ENCODE results near the gene STARD5. TPM values are rescaled to one million over a fixed set of nuclear protein-coding genes. Genes with fewer than 3 reads are reported as not detected.

The STARD5 gene
- total RNA-seq, 1 donor from 2014 or later, result 3.3 TPM

GRCh38 chr15:81295486-81296121, 28.3 kb downstream of the STARD5 start:
- peak overlapping the region; percentile 96 for H3K4me3 Mint-ChIP-seq (ENCODE audit: low read depth)
- no peaks in the 10 kb centered on the region for H3K27me3 Mint-ChIP-seq (ENCODE audit: low read depth)
- peaks cover 87% of the 10 kb centered on the region for H3K4me1 Mint-ChIP-seq (ENCODE audit: low read depth)
- no peak for DNase-seq (ENCODE audit: low spot score)
- H3K36me3 Mint-ChIP-seq (ENCODE audit: low read depth), result peaks cover 36% of the 10 kb centered on the region
- intact Hi-C loops (cut with micrococcal nuclease), result loop anchor here (2.0 to 10.0 kb wide), 2 partner anchors 273 to 491 kb away; no protein-coding TSS in a partner anchor
- no peaks in the 10 kb centered on the region for H3K9me3 Mint-ChIP-seq
- peak overlapping the region; percentile 93 for H3K27ac Mint-ChIP-seq

- Mint-ChIP-seq H3K4me3 (ENCODE audit: low read depth) (peak overlapping the region; percentile 71), H3K4me1 (ENCODE audit: low read depth) (peaks cover 85% of the 10 kb centered on the region), H3K9me3 (no peaks in the 10 kb centered on the region), H3K27ac (peak overlapping the region; percentile 82), H3K27me3 (ENCODE audit: low read depth) (no peaks in the 10 kb centered on the region), H3K36me3 (ENCODE audit: low read depth) (peaks cover 25% of the 10 kb centered on the region)
- intact Hi-C loops (cut with micrococcal nuclease), result loop anchor here (1.0 to 10.0 kb wide), 5 partner anchors 8 to 753 kb away; partner anchors contain the start of gene MEX3B
- no peak for DNase-seq (ENCODE audit: low spot score)
Measured at GRCh38 chr15:81294516-81294880, 29.4 kb downstream of the STARD5 start.

- Mint-ChIP-seq H3K9me3 (no peaks in the 10 kb centered on the region), H3K4me1 (ENCODE audit: low read depth) (peaks cover 80% of the 10 kb centered on the region), H3K27ac (peak overlapping the region; percentile 82), H3K36me3 (ENCODE audit: low read depth) (peaks cover 19% of the 10 kb centered on the region), H3K27me3 (ENCODE audit: low read depth) (no peaks in the 10 kb centered on the region), H3K4me3 (ENCODE audit: low read depth) (peak overlapping the region; percentile 80)
- intact Hi-C loops (cut with micrococcal nuclease), result loop anchor here (1.0 to 10.0 kb wide), 7 partner anchors 8 to 753 kb away; partner anchors contain the start of genes MEX3B and TLNRD1
- DNase-seq (ENCODE audit: low spot score), result peak; percentile 76
Measured at GRCh38 chr15:81293728-81294515, 30.0 kb downstream of the STARD5 start.

GRCh38 chr15:81292523-81293001, 31.4 kb downstream of the STARD5 start:
- Mint-ChIP-seq H3K36me3 (ENCODE audit: low read depth) (peaks cover 16% of the 10 kb centered on the region), H3K4me3 (ENCODE audit: low read depth) (peak overlapping the region; percentile 80), H3K9me3 (peaks cover 3% of the 10 kb centered on the region), H3K4me1 (ENCODE audit: low read depth) (peaks cover 74% of the 10 kb centered on the region), H3K27me3 (ENCODE audit: low read depth) (no peaks in the 10 kb centered on the region), H3K27ac (peak overlapping the region; percentile 78)
- intact Hi-C loops (cut with micrococcal nuclease), result loop anchor here (2.0 to 10.0 kb wide), 4 partner anchors 44 to 755 kb away; partner anchors contain the start of genes MEX3B and TLNRD1
- no peak for DNase-seq (ENCODE audit: low spot score)

- Mint-ChIP-seq H3K27me3 (ENCODE audit: low read depth) (no peaks in the 10 kb centered on the region), H3K36me3 (ENCODE audit: low read depth) (peaks cover 14% of the 10 kb centered on the region), H3K27ac (peak overlapping the region; percentile 78), H3K4me1 (ENCODE audit: low read depth) (peaks cover 74% of the 10 kb centered on the region), H3K4me3 (ENCODE audit: low read depth) (peak overlapping the region; percentile 80), H3K9me3 (peaks cover 5% of the 10 kb centered on the region)
- intact Hi-C loops (cut with micrococcal nuclease), result loop anchor here (2.0 to 10.0 kb wide), 5 partner anchors 13 to 755 kb away; partner anchors contain the start of genes MEX3B and TLNRD1
- DNase-seq (ENCODE audit: low spot score), result no peak
Measured at GRCh38 chr15:81291916-81292522, 31.9 kb downstream of the STARD5 start.

GRCh38 chr15:81289910-81290309, 34.0 kb downstream of the STARD5 start:
- peaks cover 11% of the 10 kb centered on the region for H3K9me3 Mint-ChIP-seq
- peaks cover 17% of the 10 kb centered on the region for H3K36me3 Mint-ChIP-seq (ENCODE audit: low read depth)
- no peak overlapping the region for H3K4me3 Mint-ChIP-seq (ENCODE audit: low read depth)
- no peak overlapping the region for H3K27ac Mint-ChIP-seq
- intact Hi-C loops (cut with micrococcal nuclease), result loop anchor here (2.0 to 10.0 kb wide), 3 partner anchors 15 to 757 kb away; partner anchors contain the start of gene MEX3B
- H3K4me1 Mint-ChIP-seq (ENCODE audit: low read depth), result peaks cover 74% of the 10 kb centered on the region
- no peaks in the 10 kb centered on the region for H3K27me3 Mint-ChIP-seq (ENCODE audit: low read depth)
- DNase-seq (ENCODE audit: low spot score), result no peak

GRCh38 chr15:81288616-81289015, 35.3 kb downstream of the STARD5 start:
- intact Hi-C loops (cut with micrococcal nuclease), result no loop called here
- Mint-ChIP-seq H3K36me3 (ENCODE audit: low read depth) (peaks cover 17% of the 10 kb centered on the region), H3K4me3 (ENCODE audit: low read depth) (no peak overlapping the region), H3K9me3 (peaks cover 11% of the 10 kb centered on the region), H3K27ac (no peak overlapping the region), H3K4me1 (ENCODE audit: low read depth) (peaks cover 66% of the 10 kb centered on the region), H3K27me3 (ENCODE audit: low read depth) (no peaks in the 10 kb centered on the region)
- DNase-seq (ENCODE audit: low spot score), result no peak

GRCh38 chr15:81288040-81288439, 35.9 kb downstream of the STARD5 start:
- Mint-ChIP-seq H3K27me3 (ENCODE audit: low read depth) (no peaks in the 10 kb centered on the region), H3K4me1 (ENCODE audit: low read depth) (peaks cover 62% of the 10 kb centered on the region), H3K36me3 (ENCODE audit: low read depth) (peaks cover 17% of the 10 kb centered on the region), H3K4me3 (ENCODE audit: low read depth) (no peak overlapping the region), H3K27ac (no peak overlapping the region), H3K9me3 (peaks cover 11% of the 10 kb centered on the region)
- intact Hi-C loops (cut with micrococcal nuclease), result no loop called here
- no peak for DNase-seq (ENCODE audit: low spot score)

- Mint-ChIP-seq H3K4me1 (ENCODE audit: low read depth) (peaks cover 48% of the 10 kb centered on the region), H3K4me3 (ENCODE audit: low read depth) (peak overlapping the region; percentile 23), H3K36me3 (ENCODE audit: low read depth) (peaks cover 17% of the 10 kb centered on the region), H3K9me3 (peaks cover 11% of the 10 kb centered on the region), H3K27ac (peak overlapping the region; percentile 38), H3K27me3 (ENCODE audit: low read depth) (no peaks in the 10 kb centered on the region)
- intact Hi-C loops (cut with micrococcal nuclease), result loop anchor here (1.0 kb wide), 1 partner anchor 8 kb away; no protein-coding TSS in a partner anchor
- no peak for DNase-seq (ENCODE audit: low spot score)
Measured at GRCh38 chr15:81286621-81287121, 37.3 kb downstream of the STARD5 start.

GRCh38 chr15:81285461-81285860, 38.5 kb downstream of the STARD5 start:
- intact Hi-C loops (cut with micrococcal nuclease), result no loop called here
- no peak overlapping the region for H3K27ac Mint-ChIP-seq
- peaks cover 17% of the 10 kb centered on the region for H3K36me3 Mint-ChIP-seq (ENCODE audit: low read depth)
- peaks cover 43% of the 10 kb centered on the region for H3K4me1 Mint-ChIP-seq (ENCODE audit: low read depth)
- peaks cover 11% of the 10 kb centered on the region for H3K9me3 Mint-ChIP-seq
- H3K27me3 Mint-ChIP-seq (ENCODE audit: low read depth), result no peaks in the 10 kb centered on the region
- H3K4me3 Mint-ChIP-seq (ENCODE audit: low read depth), result no peak overlapping the region
- no peak for DNase-seq (ENCODE audit: low spot score)

- Mint-ChIP-seq H3K4me1 (ENCODE audit: low read depth) (peaks cover 40% of the 10 kb centered on the region), H3K27ac (no peak overlapping the region), H3K9me3 (peaks cover 11% of the 10 kb centered on the region), H3K27me3 (ENCODE audit: low read depth) (no peaks in the 10 kb centered on the region), H3K4me3 (ENCODE audit: low read depth) (no peak overlapping the region), H3K36me3 (ENCODE audit: low read depth) (peaks cover 17% of the 10 kb centered on the region)
- intact Hi-C loops (cut with micrococcal nuclease), result no loop called here
- DNase-seq (ENCODE audit: low spot score), result no peak
Measured at GRCh38 chr15:81284256-81285031, 39.5 kb downstream of the STARD5 start.

GRCh38 chr15:81282911-81283310, 41.0 kb downstream of the STARD5 start:
- H3K4me1 Mint-ChIP-seq (ENCODE audit: low read depth), result peaks cover 37% of the 10 kb centered on the region
- no peaks in the 10 kb centered on the region for H3K27me3 Mint-ChIP-seq (ENCODE audit: low read depth)
- intact Hi-C loops (cut with micrococcal nuclease), result no loop called here
- H3K27ac Mint-ChIP-seq, result no peak overlapping the region
- H3K9me3 Mint-ChIP-seq, result peaks cover 12% of the 10 kb centered on the region
- no peak overlapping the region for H3K4me3 Mint-ChIP-seq (ENCODE audit: low read depth)
- peaks cover 14% of the 10 kb centered on the region for H3K36me3 Mint-ChIP-seq (ENCODE audit: low read depth)
- no peak for DNase-seq (ENCODE audit: low spot score)
